Measurements from ENCODE around the gene ACSL6.
A peak's percentile ranks its signal among the peaks of the same experiment; 100 is the strongest.

ACSL6 gene

GRCh38 chr5:132011622-132012343, at the start of gene ACSL6:
ACSL6 (minus strand) TSS chr5:132011658; CDS start chr5:132011553, 105 bp downstream.
- peak in 1 of 3 donors; percentile 21 for DNase-seq (ENCODE audit: low read depth in 3 of 3, low spot score in 1 of 3)

GRCh38 chr5:132060501-132061161, 49.2 kb upstream of the ACSL6 start, which contains the start of gene IL3:
IL3 (plus strand) TSS chr5:132060655; CDS start chr5:132060707, 52 bp downstream.
- no peak for DNase-seq (ENCODE audit: low read depth in 3 of 3, low spot score in 1 of 3)

- DNase-seq (ENCODE audit: low read depth in 3 of 3, low spot score in 1 of 3): no peak
Observed at GRCh38 chr5:132059696-132060500, 48.4 kb upstream of the ACSL6 start.

DNA sequence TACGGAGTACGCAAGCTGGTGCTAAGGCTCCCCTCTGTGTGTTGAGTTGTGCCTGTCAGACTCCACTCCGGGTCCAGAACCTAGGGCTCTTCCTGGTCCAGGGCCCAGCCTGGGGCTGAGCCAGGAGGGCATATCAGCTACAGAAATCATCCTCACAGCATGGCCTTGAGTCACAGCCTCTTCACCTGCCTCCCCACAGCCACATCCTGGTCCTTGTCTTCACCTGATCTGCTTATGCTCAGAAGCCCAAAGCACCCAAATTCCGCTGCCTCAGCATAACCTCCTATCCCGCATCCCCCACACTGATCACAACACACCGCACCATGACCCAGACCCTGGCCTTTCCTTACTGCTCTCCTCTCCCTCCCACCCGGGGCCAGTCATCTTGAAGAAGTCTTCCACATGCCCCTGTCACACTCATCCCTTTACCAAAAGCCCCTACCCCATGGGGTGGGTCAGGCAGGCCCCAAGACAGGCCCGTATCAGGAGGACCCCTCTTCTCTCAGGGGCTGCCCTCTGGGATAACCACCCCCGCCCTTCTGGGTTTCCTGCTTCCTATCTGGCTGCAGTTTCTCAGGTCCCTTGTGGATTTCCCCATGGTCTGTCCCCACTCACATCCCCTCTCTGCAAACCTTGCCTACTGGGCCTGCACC, 47.7 kb upstream of the ACSL6 start:
- no peak for DNase-seq (ENCODE audit: low read depth in 3 of 3, low spot score in 1 of 3)

- no peak for DNase-seq (ENCODE audit: low read depth in 3 of 3, low spot score in 1 of 3)
Observed at GRCh38 chr5:132058646-132059042, 47.2 kb upstream of the ACSL6 start.

- DNase-seq (ENCODE audit: low read depth in 3 of 3, low spot score in 1 of 3): no peak
Observed at GRCh38 chr5:132057498-132058255, 46.2 kb upstream of the ACSL6 start.

GRCh38 chr5:132056610-132057497, 45.4 kb upstream of the ACSL6 start:
- no peak for DNase-seq (ENCODE audit: low read depth in 3 of 3, low spot score in 1 of 3)

DNA sequence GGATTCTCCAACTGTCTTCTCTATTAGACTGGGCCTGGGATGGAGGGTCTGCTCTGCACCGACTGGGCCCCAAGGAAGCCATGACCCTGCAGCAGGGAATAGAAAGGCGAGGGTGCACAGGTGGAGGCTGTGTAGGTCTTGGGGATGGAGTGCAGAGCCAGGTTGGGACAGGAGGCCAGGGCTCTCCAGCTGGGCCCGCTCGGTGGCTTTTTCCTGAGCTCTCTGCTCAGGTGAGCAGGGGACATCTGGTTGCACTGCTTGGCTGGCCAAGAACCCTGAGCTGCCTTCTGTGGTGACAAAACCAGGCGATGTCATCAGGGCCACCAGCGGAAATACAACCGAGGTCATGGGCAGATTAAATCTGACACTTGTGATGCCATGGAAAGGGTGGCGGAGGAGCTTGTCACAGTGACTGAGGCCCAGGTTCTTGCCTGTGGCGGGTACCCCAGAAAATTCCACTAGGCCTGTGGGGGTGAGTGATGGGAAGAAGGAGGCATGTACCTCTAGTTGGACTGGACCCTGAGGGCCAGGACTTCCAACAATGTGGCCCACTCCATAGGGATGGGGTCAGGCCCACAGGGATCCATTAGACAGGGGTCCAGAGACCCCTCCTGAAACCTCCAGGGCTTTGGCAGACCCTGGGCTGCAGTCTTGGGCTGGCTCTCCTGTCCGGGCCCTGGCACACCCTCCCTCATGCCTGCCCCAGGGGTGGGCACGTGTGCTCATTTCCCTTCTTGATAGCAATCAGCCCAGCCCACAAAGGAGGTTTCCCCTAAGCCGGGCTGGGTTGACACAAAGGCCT, 44.6 kb upstream of the ACSL6 start:
- DNase-seq (ENCODE audit: low read depth in 3 of 3, low spot score in 1 of 3): no peak

GRCh38 chr5:132055441-132055807, 44.0 kb upstream of the ACSL6 start:
- DNase-seq (ENCODE audit: low read depth in 3 of 3, low spot score in 1 of 3): no peak

- DNase-seq (ENCODE audit: low read depth in 3 of 3, low spot score in 1 of 3): no peak
Observed at GRCh38 chr5:132054697-132055440, 43.4 kb upstream of the ACSL6 start.

GRCh38 chr5:132054031-132054696, 42.7 kb upstream of the ACSL6 start:
- DNase-seq (ENCODE audit: low read depth in 3 of 3, low spot score in 1 of 3): no peak

- no peak for DNase-seq (ENCODE audit: low read depth in 3 of 3, low spot score in 1 of 3)
Observed at GRCh38 chr5:132053483-132053882, 42.0 kb upstream of the ACSL6 start.

GRCh38 chr5:132052520-132052919, 41.1 kb upstream of the ACSL6 start:
- DNase-seq (ENCODE audit: low read depth in 3 of 3, low spot score in 1 of 3): no peak

DNA sequence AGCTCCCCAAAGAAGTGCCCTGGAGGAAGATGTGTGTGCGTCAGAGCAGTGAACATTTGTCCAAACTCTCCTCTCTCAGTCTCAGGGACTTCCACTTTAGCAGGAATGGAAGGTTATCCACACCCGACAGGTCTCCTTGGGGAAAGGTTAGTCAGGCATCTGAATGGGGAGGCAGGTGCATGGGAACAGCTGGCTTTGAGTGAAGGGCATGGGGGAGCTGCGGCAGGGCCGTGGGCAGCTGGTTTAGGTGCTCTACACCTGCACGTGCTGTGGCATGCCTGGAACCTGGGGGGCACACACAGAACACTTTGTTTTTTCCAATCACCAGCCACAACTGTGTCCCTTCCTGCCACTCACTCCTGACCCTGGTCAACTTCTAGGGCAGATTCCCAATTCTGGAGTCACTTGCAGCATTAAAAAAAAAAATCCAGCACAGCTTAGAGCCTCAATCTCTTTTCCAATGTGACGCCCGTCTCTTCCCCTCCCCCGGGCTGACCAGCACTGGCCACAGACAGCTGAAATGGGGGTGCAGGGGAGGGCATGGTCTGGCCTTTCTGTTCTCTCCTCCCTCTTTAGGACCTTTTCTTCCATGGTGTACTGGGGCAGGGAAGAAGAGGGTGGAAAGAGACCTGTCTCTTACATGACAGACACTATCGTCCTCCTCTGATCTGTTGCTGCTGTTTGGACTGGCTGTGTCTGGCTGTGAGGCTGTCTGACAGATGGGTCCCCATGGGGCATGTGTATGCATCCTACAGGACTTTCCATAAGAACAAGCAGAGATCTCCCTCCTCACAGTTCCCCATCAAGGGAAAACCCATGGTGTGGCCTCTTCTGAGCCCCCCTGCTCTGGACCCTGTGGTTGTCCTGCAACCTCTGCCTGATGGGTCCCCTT, 39.4 kb upstream of the ACSL6 start:
- DNase-seq (ENCODE audit: low read depth in 3 of 3, low spot score in 1 of 3): no peak

- DNase-seq (ENCODE audit: low read depth in 3 of 3, low spot score in 1 of 3): no peak
Observed at GRCh38 chr5:132050136-132050535, 38.7 kb upstream of the ACSL6 start.

DNA sequence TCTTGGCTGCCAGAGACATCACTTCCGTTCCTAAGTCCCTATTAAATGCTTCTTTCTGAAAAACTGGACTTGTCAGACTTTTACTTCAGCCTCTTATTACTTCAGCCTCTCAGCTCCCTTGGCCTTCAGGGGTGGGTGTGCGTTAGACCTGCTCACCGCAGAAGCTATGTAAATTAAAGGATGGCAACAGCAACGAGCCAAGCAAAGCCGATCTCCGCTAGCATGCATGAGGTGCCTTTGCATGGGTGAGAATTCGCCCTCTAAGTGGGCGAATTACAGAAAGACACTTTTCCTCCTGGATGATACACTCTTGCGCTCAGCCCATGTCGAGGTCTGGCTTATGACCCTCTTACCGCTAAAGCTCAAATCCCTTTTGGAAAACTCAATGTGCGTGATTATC, 38.1 kb upstream of the ACSL6 start:
- no peak for DNase-seq (ENCODE audit: low read depth in 3 of 3, low spot score in 1 of 3)

GRCh38 chr5:132049093-132049492, 37.6 kb upstream of the ACSL6 start:
- DNase-seq (ENCODE audit: low read depth in 3 of 3, low spot score in 1 of 3): no peak
